ENCODE results near the gene GSG1L.
"Not testable (repeated sequence)": the region's sequence is repeated elsewhere in the genome, so short reads cannot be mapped to it uniquely, and the experiment has no call there.

Gene GSG1L

GRCh38 chr16:27880287-27880686 lies 183.2 kb downstream of the GSG1L start:
- DNase-seq: no peak

DNA sequence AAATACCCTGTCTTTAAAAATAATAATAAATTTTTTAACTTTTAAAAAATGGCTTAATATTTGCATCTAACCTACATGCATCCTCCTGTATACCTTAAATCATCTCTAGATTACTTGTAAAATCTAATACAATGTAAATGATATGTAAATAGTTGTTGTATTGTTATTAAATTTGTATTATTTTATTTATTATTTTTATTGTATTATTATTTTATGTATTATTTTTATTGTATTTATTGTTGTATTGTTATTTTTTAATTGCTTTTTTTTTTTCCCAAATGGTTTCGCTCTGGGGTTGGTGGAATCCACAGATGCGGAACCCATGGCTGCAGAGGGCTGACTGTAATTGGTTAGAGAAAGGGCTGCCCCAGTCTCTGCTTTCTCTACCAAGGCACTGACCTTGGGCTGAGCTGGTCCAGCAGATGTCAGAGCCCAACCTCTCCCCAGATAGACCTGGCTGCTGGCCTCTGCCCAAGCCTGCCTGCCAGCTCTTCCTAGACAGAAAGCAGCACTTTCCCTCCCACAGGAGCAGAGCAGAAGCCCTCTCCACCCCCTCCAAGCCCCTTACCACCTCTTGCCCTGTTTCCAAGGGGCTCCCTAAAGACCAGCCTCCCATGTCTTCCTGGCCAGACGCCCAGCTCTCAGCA lies 183.8 kb downstream of the GSG1L start:
- no peak for DNase-seq

GRCh38 chr16:27872627-27873026 lies 190.9 kb downstream of the GSG1L start:
- not testable (repeated sequence) for DNase-seq

- no peak for DNase-seq
These were observed 193.3 kb downstream of the GSG1L start for GRCh38 chr16:27870116-27870798.

- no peak for DNase-seq
These were observed 194.1 kb downstream of the GSG1L start for GRCh38 chr16:27869411-27869810.

GRCh38 chr16:27868180-27868579 lies 195.3 kb downstream of the GSG1L start:
- no peak for DNase-seq

DNA sequence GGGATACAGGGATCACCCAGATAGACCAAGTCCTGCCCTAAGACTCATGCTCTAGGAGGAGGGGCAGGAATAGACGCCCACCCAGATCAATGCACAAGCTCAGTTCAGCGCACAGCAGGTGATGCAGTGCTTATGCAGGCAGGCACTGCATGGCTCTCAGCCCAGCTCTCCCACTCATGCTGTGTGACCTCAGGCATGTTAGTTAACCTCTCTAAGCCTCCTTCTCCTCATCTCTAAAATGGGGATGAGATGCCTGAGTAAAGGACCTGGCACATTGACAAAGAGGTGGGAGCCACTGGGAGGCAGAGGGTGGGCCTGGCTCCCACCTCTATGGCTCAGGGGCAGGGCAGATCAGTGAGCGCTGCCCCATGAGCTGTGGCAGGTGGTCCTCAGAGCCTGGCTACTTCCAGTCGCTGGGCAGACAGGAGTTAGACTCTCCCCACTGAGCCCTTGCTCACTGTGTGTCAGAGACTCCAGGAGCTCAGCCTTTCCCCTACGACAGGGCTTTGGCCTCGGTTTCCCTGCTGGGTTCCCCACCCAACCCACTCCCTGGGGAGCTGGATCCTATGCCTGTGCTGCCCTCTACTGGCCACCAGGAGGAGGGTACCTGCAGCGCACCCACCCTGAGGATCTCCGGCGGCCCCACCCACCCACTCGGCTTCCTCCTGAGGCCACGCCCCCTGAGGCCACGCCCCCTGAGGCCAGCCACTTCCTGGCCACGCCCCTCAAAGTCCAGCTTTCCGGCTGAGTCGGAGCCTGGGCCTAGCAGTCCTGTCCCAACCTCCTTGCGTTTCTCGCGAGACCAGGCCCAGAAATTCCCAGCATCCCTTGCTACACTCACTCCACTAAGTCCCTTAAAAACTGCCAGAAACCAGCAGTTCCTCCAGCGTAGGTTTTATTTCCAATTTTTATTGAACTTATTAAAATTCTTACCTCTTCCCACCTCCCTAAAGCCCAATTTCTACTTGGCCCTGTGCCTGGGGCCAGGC lies 196.1 kb downstream of the GSG1L start:
- DNase-seq: peak in 1 of 2 experiments; percentile 50

- no peak for DNase-seq
These were observed 200.1 kb downstream of the GSG1L start for GRCh38 chr16:27863377-27863776.

DNA sequence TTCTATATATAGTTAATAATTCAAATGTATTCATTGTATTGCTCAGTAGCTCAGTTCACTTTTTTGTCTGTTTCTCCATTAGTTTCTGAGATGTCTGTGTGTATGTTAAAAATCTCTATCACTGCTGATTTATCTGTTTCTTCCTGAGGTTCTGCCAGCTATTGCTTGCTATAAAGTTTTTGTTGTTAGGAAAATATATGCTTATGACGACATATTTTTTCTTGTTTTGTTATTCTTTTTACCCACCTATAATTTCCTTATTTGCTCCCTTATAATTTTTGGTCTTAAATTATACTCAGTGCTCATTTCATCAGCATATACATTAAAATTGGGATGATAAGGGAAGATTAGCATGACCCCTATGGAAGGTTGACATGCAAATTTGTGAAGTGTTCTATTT lies 200.6 kb downstream of the GSG1L start:
- no peak for DNase-seq

DNA sequence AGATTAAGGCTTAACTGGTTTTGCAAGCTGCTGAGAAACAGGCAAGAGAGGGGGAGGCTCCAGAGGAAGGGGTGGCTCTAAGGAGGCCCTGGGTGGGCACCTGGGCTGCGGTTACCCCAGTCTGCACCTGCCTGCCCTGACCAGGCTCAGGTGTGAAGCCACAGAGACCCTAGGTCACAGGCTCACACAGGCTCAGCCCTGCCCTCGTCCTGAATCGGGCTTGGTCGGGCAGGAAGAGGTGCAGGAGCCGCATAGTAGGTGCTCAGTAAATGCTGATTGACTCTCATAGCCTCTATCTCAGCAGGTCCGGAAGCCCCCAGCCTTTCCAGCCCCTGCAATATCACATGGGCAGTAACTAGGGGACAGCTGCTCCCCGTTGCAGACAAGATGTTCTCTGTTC lies 203.4 kb downstream of the GSG1L start:
- DNase-seq: no peak

- DNase-seq: no peak
These were observed 204.5 kb downstream of the GSG1L start for GRCh38 chr16:27859020-27859419.

DNA sequence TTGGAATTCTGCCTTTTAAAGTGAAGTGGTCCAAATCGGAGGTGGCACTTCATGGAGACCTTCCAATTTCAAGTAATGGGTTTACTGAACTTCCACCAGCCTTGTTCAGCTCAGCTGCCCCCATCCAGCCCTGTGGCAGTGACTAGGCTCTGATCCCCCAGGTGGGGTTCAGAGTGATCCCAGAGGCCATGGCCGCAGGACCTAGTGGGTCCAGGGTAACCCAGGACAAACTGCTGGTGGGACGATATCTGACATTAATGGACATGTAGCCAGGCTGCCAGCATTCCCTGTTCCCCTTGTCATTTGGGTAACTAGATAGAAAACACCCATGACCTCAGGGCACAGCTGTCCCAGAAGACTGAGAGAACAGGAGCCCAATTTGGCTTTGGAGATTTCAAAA lies 209.9 kb downstream of the GSG1L start:
- no peak for DNase-seq

GRCh38 chr16:27853101-27853500 lies 210.4 kb downstream of the GSG1L start:
- DNase-seq: no peak

GRCh38 chr16:27852681-27853080 lies 210.8 kb downstream of the GSG1L start:
- DNase-seq: no peak

DNA sequence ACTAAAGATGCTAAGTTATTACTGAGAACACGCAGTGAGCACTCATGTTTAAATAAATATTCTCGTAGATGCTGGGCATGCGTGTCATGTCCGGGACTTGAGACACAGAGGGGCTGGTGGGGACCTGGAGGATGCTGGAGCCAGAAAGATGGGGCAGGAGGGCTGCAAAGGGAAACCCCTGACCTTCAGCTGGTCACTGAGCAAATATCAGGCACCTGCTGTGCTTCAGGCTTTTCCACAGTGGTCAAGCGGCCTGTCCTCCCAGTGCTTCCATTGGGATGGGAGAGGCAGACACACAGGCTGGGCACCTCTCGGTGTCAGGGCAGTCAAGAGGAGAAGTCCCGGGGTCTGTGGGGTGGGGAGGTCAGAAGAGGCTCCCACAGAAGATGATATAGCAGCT lies 211.4 kb downstream of the GSG1L start:
- no peak for DNase-seq

GRCh38 chr16:27851586-27851985 lies 211.9 kb downstream of the GSG1L start:
- no peak for DNase-seq

GRCh38 chr16:27849621-27850020 lies 213.9 kb downstream of the GSG1L start:
- DNase-seq: no peak

- DNase-seq: no peak
These were observed 216.4 kb downstream of the GSG1L start for GRCh38 chr16:27847030-27847550.

DNA sequence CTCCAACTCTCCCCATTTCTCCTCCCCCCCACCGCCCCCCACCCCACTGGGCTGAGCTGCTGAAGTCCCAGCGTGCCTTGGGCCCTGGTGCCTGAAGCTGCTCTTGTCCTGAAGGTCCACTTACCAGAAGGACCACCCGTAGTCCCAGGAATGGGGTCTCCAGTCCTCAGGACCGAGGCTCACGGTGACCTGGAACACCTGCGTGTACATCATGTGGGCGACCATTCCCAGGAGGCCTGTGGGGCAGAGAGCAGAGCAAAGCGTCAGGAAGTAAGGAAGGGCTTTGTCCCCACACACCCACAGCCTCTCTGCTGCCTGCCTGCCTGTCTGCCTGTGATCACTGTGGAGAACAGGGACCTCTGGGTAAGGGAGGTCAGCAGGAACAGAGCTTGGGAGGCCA lies 218.7 kb downstream of the GSG1L start:
- no peak for DNase-seq

GRCh38 chr16:27843800-27844199 lies 219.7 kb downstream of the GSG1L start:
- DNase-seq: no peak

- DNase-seq: no peak
These were observed 221.6 kb downstream of the GSG1L start for GRCh38 chr16:27841911-27842310.

- DNase-seq: no peak
These were observed 222.3 kb downstream of the GSG1L start for GRCh38 chr16:27841061-27841801.
